Hematopoietic multipotent progenitor cell (in vitro differentiated cells): ENCODE results near the gene SLC12A5. TPM values are rescaled to one million over a fixed set of nuclear protein-coding genes. Genes with fewer than 3 reads are reported as not detected.

Experiments
- DNase-seq, 3 donors: peaks; one replicate each; pipeline ENCODE4 v3.0.0-alpha.2; 2011 to 2015; ENCODE audit warnings: low read depth in 2 of 3, low spot score in 2 of 3
- total RNA-seq: library from RNA; depleted of rRNA; stranded (reverse); fragments of >200 nt; gene quantifications from one replicate; pipeline ENCODE4 v1.2.3, GENCODE V29; 2012

Gene SLC12A5
- total RNA-seq, 1 donor: 1.9 TPM

DNA sequence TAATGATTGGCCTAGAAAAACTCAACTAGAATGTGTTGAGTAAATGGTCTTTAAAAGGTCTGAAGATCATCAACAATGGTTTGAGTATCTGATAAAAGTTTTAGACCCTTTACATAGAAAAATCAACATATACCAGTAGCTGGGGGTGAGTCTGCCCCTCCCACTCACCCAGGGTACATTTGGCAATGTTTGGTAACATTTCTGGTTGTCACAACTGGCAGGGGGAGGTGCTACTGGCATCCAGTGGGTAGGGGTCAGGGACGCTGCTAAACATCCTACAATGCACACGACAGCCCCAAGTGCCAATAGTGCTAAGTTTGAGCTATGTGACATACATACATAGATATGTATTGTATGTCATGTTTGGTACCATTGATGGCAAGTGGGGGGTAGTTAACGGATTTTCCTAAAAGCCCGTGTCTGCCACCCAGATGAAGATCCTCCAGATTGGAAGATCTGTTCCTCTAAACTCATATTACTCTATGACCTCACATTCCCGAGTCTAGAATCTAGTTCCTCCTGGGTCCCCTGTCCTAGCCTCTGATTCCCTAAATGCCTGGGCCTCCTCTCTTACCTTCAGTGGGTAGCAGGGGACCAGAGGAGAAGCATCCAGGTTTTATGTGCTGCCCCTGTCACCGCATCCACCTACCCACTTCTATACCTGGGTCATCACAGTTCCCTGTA lies 22.9 kb upstream of the SLC12A5 start:
- DNase-seq: no peak

- DNase-seq: no peak
Measured at GRCh38 chr20:46006964-46007363, 22.1 kb upstream of the SLC12A5 start.

GRCh38 chr20:46007671-46008070 lies 21.3 kb upstream of the SLC12A5 start:
- no peak for DNase-seq

DNA sequence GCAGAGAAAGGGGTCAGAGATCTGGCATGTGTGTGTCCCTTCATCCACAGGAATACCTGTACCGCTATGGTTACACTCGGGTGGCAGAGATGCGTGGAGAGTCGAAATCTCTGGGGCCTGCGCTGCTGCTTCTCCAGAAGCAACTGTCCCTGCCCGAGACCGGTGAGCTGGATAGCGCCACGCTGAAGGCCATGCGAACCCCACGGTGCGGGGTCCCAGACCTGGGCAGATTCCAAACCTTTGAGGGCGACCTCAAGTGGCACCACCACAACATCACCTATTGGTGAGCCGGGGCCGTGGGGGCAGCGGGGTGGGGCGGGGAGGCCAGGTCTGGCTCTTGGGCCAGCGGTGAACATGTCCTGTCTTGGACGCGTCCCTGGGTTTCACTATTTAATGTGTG lies 19.2 kb upstream of the SLC12A5 start:
- no peak for DNase-seq

GRCh38 chr20:46010491-46011391 lies 18.3 kb upstream of the SLC12A5 start:
- DNase-seq: peak in 2 of 3 donors; percentile 33 to 44

- peak in 1 of 3 donors; percentile 68 for DNase-seq
Measured at GRCh38 chr20:46011631-46012482, 17.2 kb upstream of the SLC12A5 start.

DNA sequence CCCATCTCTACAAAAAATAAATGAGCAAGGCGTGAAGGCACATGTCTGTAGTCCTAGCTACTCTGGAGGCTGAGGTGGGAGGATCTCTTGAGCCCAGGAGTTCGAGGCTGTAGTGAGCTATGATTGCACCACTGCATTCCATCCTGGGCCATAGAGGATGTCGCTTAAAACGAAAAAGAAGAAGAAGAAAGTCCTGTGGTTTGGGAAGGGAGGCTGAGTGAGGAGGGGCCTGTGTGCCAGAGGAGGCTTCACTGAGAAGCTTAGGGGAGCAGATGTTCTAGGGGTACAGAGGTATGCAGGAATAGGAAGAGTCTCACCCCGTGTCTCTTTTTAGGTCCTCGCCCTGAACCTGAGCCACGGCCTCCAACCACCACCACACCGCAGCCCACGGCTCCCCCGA lies 16.1 kb upstream of the SLC12A5 start:
- no peak for DNase-seq

- DNase-seq: no peak
Measured at GRCh38 chr20:46013322-46013828, 15.6 kb upstream of the SLC12A5 start.

- peak; percentile 58 to 77 (median 71) for DNase-seq
Measured at GRCh38 chr20:46013829-46014516, 15.0 kb upstream of the SLC12A5 start.

GRCh38 chr20:46014517-46015396 lies 14.3 kb upstream of the SLC12A5 start:
- no peak for DNase-seq

- DNase-seq: no peak
Measured at GRCh38 chr20:46017272-46017671, 11.7 kb upstream of the SLC12A5 start.

DNA sequence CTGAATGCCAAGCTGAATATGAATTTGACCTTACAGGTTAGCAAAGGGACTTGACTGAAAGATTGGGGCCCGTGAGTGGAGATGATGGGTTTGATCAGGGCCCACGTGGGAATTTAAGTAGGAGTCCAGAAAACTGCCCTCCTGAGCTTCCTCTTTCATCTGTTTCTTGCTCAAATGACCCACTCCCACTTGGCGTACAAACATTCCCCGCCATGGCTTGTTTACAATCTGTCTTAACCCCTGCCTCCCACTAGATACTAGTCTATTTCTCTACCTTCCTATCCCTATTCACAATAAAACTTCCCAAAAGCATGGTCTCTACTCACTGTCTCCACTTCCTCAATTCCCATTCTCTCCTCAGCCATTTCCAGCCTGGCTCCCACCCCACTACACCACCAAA lies 10.9 kb upstream of the SLC12A5 start:
- DNase-seq: no peak

GRCh38 chr20:46018611-46019010 lies 10.4 kb upstream of the SLC12A5 start:
- DNase-seq: no peak

DNA sequence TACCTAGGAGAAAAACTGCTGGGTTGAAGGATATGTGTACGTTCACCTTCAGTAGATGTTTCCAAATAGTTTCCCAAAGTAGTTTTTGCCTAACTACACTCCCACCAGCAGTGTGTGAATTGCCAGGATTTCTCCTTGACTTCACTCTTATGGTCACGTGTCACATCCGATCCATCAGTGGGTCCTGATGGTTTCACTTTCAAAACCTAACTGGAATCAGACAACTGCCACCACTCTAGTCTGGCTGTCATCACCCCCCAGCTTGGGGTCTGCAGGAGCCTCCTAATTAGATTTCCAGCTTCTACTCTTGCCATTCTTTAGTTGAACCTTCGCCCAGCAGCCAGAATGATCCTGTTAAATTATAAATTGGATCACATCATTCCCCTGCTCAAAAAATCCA lies 8.5 kb upstream of the SLC12A5 start:
- no peak for DNase-seq

- peak in 2 of 3 donors; percentile 67 to 71 for DNase-seq
Measured at GRCh38 chr20:46021361-46022359, 7.4 kb upstream of the SLC12A5 start.

GRCh38 chr20:46022411-46023147 lies 6.4 kb upstream of the SLC12A5 start:
- DNase-seq: peak in 1 of 3 donors; percentile 68

DNA sequence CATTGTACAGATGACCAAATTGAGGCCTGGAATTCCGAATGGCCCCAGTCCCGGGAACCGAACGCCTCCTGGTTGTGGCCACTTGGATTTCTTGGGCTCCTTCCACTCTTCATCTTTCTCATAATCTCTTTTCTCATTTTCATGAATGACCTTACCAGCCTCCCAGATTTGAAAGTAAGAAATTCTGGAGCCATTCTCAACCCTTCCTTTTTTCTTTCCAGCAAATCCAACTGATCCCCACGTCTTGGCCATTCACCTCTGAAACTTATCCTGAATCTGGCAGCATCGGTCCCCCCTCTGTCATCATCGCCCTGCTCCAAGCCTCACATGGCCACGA lies 5.9 kb upstream of the SLC12A5 start:
- DNase-seq: no peak
